AML-193 (cell line): ENCODE data around the gene PPP1R15A.
"Not testable (repeated sequence)": the region's sequence is repeated elsewhere in the genome, so short reads cannot be mapped to it uniquely, and the experiment has no call there.

Experiments used
- DNase-seq, 2 experiments: peaks; one replicate each; lab custom pipeline; 2025; lab: John Stamatoyannopoulos, UW

The PPP1R15A gene

GRCh38 chr19:48872182-48872883, at the start of gene PPP1R15A:
Gene PPP1R15A, plus strand, starts transcription at chr19:48872421. Its CDS starts 813 bp downstream, at chr19:48873234.
- DNase-seq: peak; percentile 95 to 96

GRCh38 chr19:48822514-48822913, 49.7 kb upstream of the PPP1R15A start:
- no peak for DNase-seq

- DNase-seq: no peak
Observed at GRCh38 chr19:48826606-48827020, 45.6 kb upstream of the PPP1R15A start.

- DNase-seq: no peak
Observed at GRCh38 chr19:48830088-48830487, 42.1 kb upstream of the PPP1R15A start.

GRCh38 chr19:48830965-48831364, 41.3 kb upstream of the PPP1R15A start:
- DNase-seq: no peak

- no peak for DNase-seq
Observed at GRCh38 chr19:48833049-48833448, 39.2 kb upstream of the PPP1R15A start.

GRCh38 chr19:48833977-48834376, 38.2 kb upstream of the PPP1R15A start:
- no peak for DNase-seq

GRCh38 chr19:48835734-48836088, 36.5 kb upstream of the PPP1R15A start:
- DNase-seq: peak; percentile 83 to 84

- DNase-seq: no peak
Observed at GRCh38 chr19:48836089-48837017, 35.9 kb upstream of the PPP1R15A start, which contains the start of gene HSD17B14. Gene HSD17B14, minus strand, starts transcription at chr19:48836491. Its CDS starts 80 bp downstream, at chr19:48836411.

GRCh38 chr19:48837051-48837524, 35.1 kb upstream of the PPP1R15A start:
- DNase-seq: peak; percentile 67 to 73

GRCh38 chr19:48837687-48838086, 34.5 kb upstream of the PPP1R15A start:
- no peak for DNase-seq

GRCh38 chr19:48841047-48841446, 31.2 kb upstream of the PPP1R15A start:
- DNase-seq: no peak

GRCh38 chr19:48841571-48841970, 30.6 kb upstream of the PPP1R15A start:
- no peak for DNase-seq

- peak; percentile 25 to 30 for DNase-seq
Observed at GRCh38 chr19:48842789-48843162, 29.4 kb upstream of the PPP1R15A start.

GRCh38 chr19:48844472-48844871, 27.7 kb upstream of the PPP1R15A start:
- no peak for DNase-seq

GRCh38 chr19:48845384-48845783, 26.8 kb upstream of the PPP1R15A start:
- DNase-seq: no peak

- DNase-seq: not testable (repeated sequence)
Observed at GRCh38 chr19:48846659-48847058, 25.6 kb upstream of the PPP1R15A start.

- DNase-seq: no peak
Observed at GRCh38 chr19:48852292-48852691, 19.9 kb upstream of the PPP1R15A start.

GRCh38 chr19:48853483-48853882, 18.7 kb upstream of the PPP1R15A start:
- no peak for DNase-seq

- no peak for DNase-seq
Observed at GRCh38 chr19:48854103-48854502, 18.1 kb upstream of the PPP1R15A start.

- DNase-seq: no peak
Observed at GRCh38 chr19:48856921-48857320, 15.3 kb upstream of the PPP1R15A start.

GRCh38 chr19:48858984-48859710, 13.1 kb upstream of the PPP1R15A start:
- peak; percentile 12 to 31 for DNase-seq
